H1 (cell line): Measurements from ENCODE around the gene PSPC1. TPM values are rescaled to one million over a fixed set of nuclear protein-coding genes. Genes with fewer than 3 reads are reported as not detected.

Source experiments
- CTCF ChIA-PET: fragments of 300-600 bp; sonication (Branson Sonifier 250); formaldehyde crosslinking; loops from one replicate; lab custom pipeline; 2021; ENCODE audit not compliant: partially characterized antibody; lab: Charles Lee
- POLR2A ChIA-PET: fragments of 300-600 bp; sonication (Branson Sonifier 250); formaldehyde crosslinking; loops from one replicate; lab custom pipeline; 2021; ENCODE audit warnings: inconsistent platforms; ENCODE audit not compliant: partially characterized antibody; lab: Charles Lee
- DNase-seq, 2 experiments: peaks; one replicate each; pipeline versions ENCODE4 v3.0.0 to v3.0.0-alpha.2; 2010 to 2022; ENCODE audit warnings: low spot score in 2 of 2, low read depth in 1 of 2, mixed read lengths in 1 of 2
- FAIRE-seq: peaks from 2 replicates; lab custom pipeline; 2011; peaks lifted over from hg19 to GRCh38; lab: Jason Lieb, UNC
- H2AFZ ChIP-seq: 2 replicates; pipeline ENCODE4 v1.8.1; 2012; ENCODE audit warnings: low read length, inconsistent platforms
- H2AK5ac ChIP-seq: 2 replicates; pipeline ENCODE4 v1.6.1; 2013; ENCODE audit warnings: low read depth, low read length
- H2BK120ac ChIP-seq: replicated peaks from 2 replicates; pipeline ENCODE3; 2013; ENCODE audit warnings: low read depth, low read length, inconsistent platforms
- H2BK12ac ChIP-seq: 2 replicates; pipeline ENCODE4 v1.6.1; 2013; ENCODE audit warnings: low read depth, low read length
- H2BK15ac ChIP-seq: 2 replicates; pipeline ENCODE4 v1.6.1; 2013; ENCODE audit warnings: low read length
- H2BK20ac ChIP-seq: 2 replicates; pipeline ENCODE4 v1.6.1; 2013; ENCODE audit warnings: low read length
- H2BK5ac ChIP-seq: 2 replicates; pipeline ENCODE4 v1.6.1; 2013; ENCODE audit warnings: low read depth, low read length
- H3K14ac ChIP-seq: 2 replicates; pipeline ENCODE4 v1.6.1; 2013; ENCODE audit warnings: inconsistent platforms; ENCODE audit not compliant: insufficient read length
- H3K18ac ChIP-seq: 2 replicates; pipeline ENCODE4 v1.6.1; 2013; ENCODE audit warnings: low read length; ENCODE audit errors: extremely low read depth
- H3K23ac ChIP-seq: 2 replicates; pipeline ENCODE4 v1.6.1; 2013; ENCODE audit warnings: inconsistent platforms; ENCODE audit not compliant: insufficient read length
- H3K23me2 ChIP-seq: 2 replicates; pipeline ENCODE4 v1.6.1; 2013; ENCODE audit warnings: low read depth, low read length
- H3K27ac ChIP-seq: 2 replicates; pipeline ENCODE4 v1.6.1; 2011; ENCODE audit warnings: low read depth, low read length, inconsistent platforms
- H3K27me3 ChIP-seq, 4 experiments: replicated peaks in 1 of 4; 1 replicate in 1 of 4; 2 replicates in 3 of 4; pipeline versions ENCODE4 v1.6.1 to v1.8.1; 2011 to 2013; ENCODE audit warnings: low read length in 3 of 4, mild to moderate bottlenecking in 3 of 4, inconsistent platforms in 2 of 4, mixed read lengths in 2 of 4, moderate library complexity in 1 of 4; ENCODE audit not compliant: control insufficient read depth in 3 of 4, insufficient read depth in 3 of 4; ENCODE audit errors: extremely low read depth in 1 of 4
- H3K36me3 ChIP-seq, 4 experiments: 2 replicates each; pipeline versions ENCODE4 v1.6.1 to v1.8.1; 2011 to 2013; ENCODE audit warnings: mild to moderate bottlenecking in 4 of 4, low read length in 3 of 4, moderate library complexity in 2 of 4, control low read depth in 1 of 4, inconsistent platforms in 1 of 4; ENCODE audit not compliant: insufficient read depth in 4 of 4, control insufficient read depth in 2 of 4
- H3K4ac ChIP-seq: replicated peaks from 2 replicates; pipeline ENCODE3; 2013; ENCODE audit warnings: low read length, low read depth, mixed read lengths, inconsistent platforms; ENCODE audit not compliant: insufficient read length
- H3K4me1 ChIP-seq, 4 experiments: replicated peaks in 1 of 4; 1 replicate in 1 of 4; 2 replicates in 3 of 4; pipeline versions ENCODE4 v1.6.1 to v1.8.1; 2011 to 2013; ENCODE audit warnings: low read length in 3 of 4, inconsistent platforms in 2 of 4, mixed read lengths in 1 of 4; ENCODE audit not compliant: insufficient read depth in 4 of 4, control insufficient read depth in 3 of 4
- H3K4me2 ChIP-seq, 2 experiments: 2 replicates each; pipeline versions ENCODE4 v1.6.1 to v1.8.1; 2011 to 2013; ENCODE audit warnings: low read depth in 2 of 2, low read length in 2 of 2, control low read depth in 1 of 2, inconsistent platforms in 1 of 2, mild to moderate bottlenecking in 1 of 2; ENCODE audit not compliant: insufficient read depth in 1 of 2
- H3K4me3 ChIP-seq, 4 experiments: fragments of 200-600, 300-600 bp in 1 of 4; sonication (generic), shearing (Covaris generic), sonication (Bioruptor Twin) in 1 of 4; 2 replicates each; pipeline versions ENCODE4 v1.5.1 to v1.8.1; 2011 to 2016; ENCODE audit warnings: low read length in 4 of 4, low read depth in 3 of 4, control low read depth in 2 of 4, inconsistent platforms in 2 of 4, mild to moderate bottlenecking in 2 of 4, mixed read lengths in 1 of 4, moderate library complexity in 1 of 4; ENCODE audit not compliant: insufficient read depth in 2 of 4; ENCODE audit errors: extremely low read depth in 1 of 4
- H3K56ac ChIP-seq: replicated peaks from 2 replicates; pipeline ENCODE3; 2013; ENCODE audit warnings: low read depth, mild to moderate bottlenecking, mixed read lengths, low read length, inconsistent platforms; ENCODE audit not compliant: insufficient read length
- H3K79me1 ChIP-seq: 2 replicates; pipeline ENCODE4 v1.6.1; 2013; ENCODE audit warnings: low read depth, low read length, control low read depth
- H3K79me2 ChIP-seq, 2 experiments: 2 replicates each; pipeline versions ENCODE4 v1.6.1 to v1.8.1; 2012 to 2013; ENCODE audit warnings: low read length in 2 of 2, mild to moderate bottlenecking in 2 of 2, inconsistent platforms in 1 of 2; ENCODE audit not compliant: insufficient read depth in 2 of 2, control insufficient read depth in 1 of 2
- H3K9ac ChIP-seq, 4 experiments: replicated peaks in 1 of 4; 1 replicate in 1 of 4; 2 replicates in 3 of 4; pipeline versions ENCODE4 v1.6.1 to v1.8.1; 2011 to 2013; ENCODE audit warnings: low read depth in 3 of 4, low read length in 3 of 4, control low read depth in 2 of 4, mild to moderate bottlenecking in 2 of 4, moderate library complexity in 2 of 4, inconsistent platforms in 1 of 4; ENCODE audit errors: extremely low read depth in 1 of 4
- H3K9me3 ChIP-seq, 2 experiments: 2 replicates each; pipeline versions ENCODE4 v1.6.1 to v1.8.1; 2012 to 2013; ENCODE audit warnings: mild to moderate bottlenecking in 2 of 2, moderate library complexity in 2 of 2, control low read depth in 1 of 2, inconsistent platforms in 1 of 2, low read depth in 1 of 2, low read length in 1 of 2, mixed read lengths in 1 of 2; ENCODE audit not compliant: insufficient read depth in 2 of 2
- H4K20me1 ChIP-seq, 2 experiments: replicated peaks in 1 of 2; 2 replicates each; pipeline versions ENCODE3 to v1.8.1; 2011 to 2013; ENCODE audit warnings: inconsistent platforms in 2 of 2, low read length in 2 of 2, mild to moderate bottlenecking in 1 of 2; ENCODE audit not compliant: insufficient read depth in 2 of 2, control insufficient read depth in 1 of 2
- H4K5ac ChIP-seq: 2 replicates; pipeline ENCODE4 v1.6.1; 2013; ENCODE audit warnings: low read length, low read depth, mixed read lengths, inconsistent platforms; ENCODE audit not compliant: insufficient read length
- H4K8ac ChIP-seq: 2 replicates; pipeline ENCODE4 v1.8.0; 2013; ENCODE audit warnings: mild to moderate bottlenecking, moderate library complexity, low read length, inconsistent platforms; ENCODE audit not compliant: insufficient read depth; ENCODE audit errors: extremely low read depth
- H4K91ac ChIP-seq: replicated peaks from 2 replicates; pipeline ENCODE3; 2013; ENCODE audit warnings: low read length, mixed read lengths, inconsistent platforms; ENCODE audit not compliant: insufficient read length
- CREB1 ChIP-seq: IDR thresholded peaks from 2 replicates; pipeline ENCODE4 v1.6.1; 2012; ENCODE audit warnings: inconsistent platforms
- CTCF ChIP-seq, 3 experiments: IDR thresholded peaks; 1 replicate in 2 of 3; 2 replicates in 1 of 3; pipeline versions ENCODE4 v1.5.1 to v1.6.1; 2011; ENCODE audit warnings: low read length in 3 of 3, mild to moderate bottlenecking in 3 of 3, inconsistent platforms in 2 of 3, low read depth in 1 of 3, moderate library complexity in 1 of 3; ENCODE audit not compliant: insufficient read depth in 1 of 3; ENCODE audit errors: control extremely low read depth in 1 of 3
- HDAC2 ChIP-seq, 2 experiments: fragments of 300-600 bp in 1 of 2; sonication (generic) in 1 of 2; IDR thresholded peaks; 2 replicates each; pipeline ENCODE4 v1.6.1; 2011 to 2012; ENCODE audit warnings: low read depth in 2 of 2, low read length in 2 of 2, mild to moderate bottlenecking in 2 of 2, moderate library complexity in 2 of 2, borderline replicate concordance in 1 of 2, inconsistent platforms in 1 of 2
- NRF1 ChIP-seq: IDR thresholded peaks from 2 replicates; pipeline ENCODE4 v1.6.1; 2011; ENCODE audit warnings: mild to moderate bottlenecking, low read depth, low read length, improper control_type of control experiment
- POU5F1 ChIP-seq: IDR thresholded peaks from 2 replicates; pipeline ENCODE4 v1.6.1; 2011; ENCODE audit warnings: low read depth, mild to moderate bottlenecking, low read length, moderate library complexity
- RAD21 ChIP-seq, 2 experiments: IDR thresholded peaks in 1 of 2; conservative IDR thresholded peaks in 1 of 2; 2 replicates each; pipeline ENCODE4 v1.6.1; 2011; ENCODE audit warnings: low read depth in 2 of 2, low read length in 2 of 2, improper control_type of control experiment in 1 of 2, inconsistent platforms in 1 of 2, mild to moderate bottlenecking in 1 of 2, moderate library complexity in 1 of 2
- RFX5 ChIP-seq: IDR thresholded peaks from 2 replicates; pipeline ENCODE4 v1.6.1; 2011; ENCODE audit warnings: low read depth, low read length, improper control_type of control experiment, borderline replicate concordance
- RNF2 ChIP-seq: fragments of 200-900, 300-1000 bp; sonication (generic); IDR thresholded peaks from 2 replicates; pipeline ENCODE4 v1.7.1; 2016; ENCODE audit warnings: borderline replicate concordance, low read depth, mild to moderate bottlenecking, antibody characterized with exemption, low read length; ENCODE audit not compliant: poor library complexity, severe bottlenecking; ENCODE audit errors: missing control alignments
- SIX5 ChIP-seq: IDR thresholded peaks from 2 replicates; pipeline ENCODE4 v1.6.1; 2011; ENCODE audit warnings: mild to moderate bottlenecking, low read depth, low read length
- SRF ChIP-seq: IDR thresholded peaks from 2 replicates; pipeline ENCODE4 v1.6.1; 2011; ENCODE audit warnings: mild to moderate bottlenecking, low read depth, low read length, moderate library complexity
- TCF12 ChIP-seq: IDR thresholded peaks from 2 replicates; pipeline ENCODE4 v1.6.1; 2011; ENCODE audit warnings: low read depth, mild to moderate bottlenecking, low read length
- WGBS, 2 experiments: shearing (Covaris generic) in 1 of 2; methylation state at CpG; one replicate each; pipeline versions ENCODE4 v1.1.6 to v1.1.7; 2013 to 2015; ENCODE audit warnings: low lambda C conversion rate in 2 of 2, mixed read lengths in 2 of 2, inconsistent platforms in 1 of 2, low coverage in 1 of 2, missing lambda C conversion rate in 1 of 2; ENCODE audit not compliant: insufficient replicate concordance in 2 of 2, insufficient coverage in 1 of 2, insufficient read length in 1 of 2; ENCODE audit errors: extremely low coverage in 1 of 2, missing lambda C conversion rate in 1 of 2; 5-methylcytosine and 5-hydroxymethylcytosine counted together
- polyA plus RNA-seq, 7 experiments: library from polyadenylated mRNA; depleted of rRNA in 3 of 7; stranded (reverse) in 5 of 7; unstranded in 2 of 7; fragments of >200 nt in 5 of 7; fragments of 200-250 nt in 2 of 7; gene quantifications; 1 replicate in 5 of 7; 2 replicates in 1 of 7; 4 replicates in 1 of 7; pipeline versions ENCODE4 v1.2.1 to v1.2.3, GENCODE V29; 2011 to 2013; ENCODE audit warnings: missing spikeins in 2 of 7, mixed read lengths in 2 of 7
- total RNA-seq: library from RNA; stranded (reverse); fragmentation: NEBNext Ultra II Directional; extraction: Animal tissue kit (Norgen Biotek cat#: 25700); gene quantifications from 2 replicates; pipeline ENCODE4 v1.2.1, GENCODE V29; 2021

Gene PSPC1
- total and polyA plus RNA-seq, 2 of the 8 experiments (the other 6 are each of a cell fraction or from before 2014, with no cell fraction given): 53.4 to 97.4 TPM

GRCh38 chr13:19661561-19661960 lies 121.2 kb downstream of the PSPC1 start:
- WGBS, 2 experiments: 92% methylated on average over 15 of the region's 15 CpGs; no CpG with 5 or more reads in 1 of the 2 experiments
- TF ChIP-seq HDAC2 (IDR thresholded peaks at IDR 0.05; ENCODE audit: borderline replicate concordance in 1 of 2, low read depth in 2 of 2, low read length in 2 of 2) (no peak), SRF (no peak), NRF1 (no peak), RFX5 (no peak), SIX5 (no peak), TCF12 (no peak), CREB1 (no peak), CTCF (IDR thresholded peaks at IDR 0.05; ENCODE audit: control extremely low read depth in 1 of 3, insufficient read depth in 1 of 3, low read depth in 1 of 3, low read length in 3 of 3) (no peak), RNF2 (no peak), RAD21 (IDR thresholded peaks at IDR 0.05 in 1 of 2, conservative IDR thresholded peaks at IDR 0.05 in 1 of 2; ENCODE audit: low read depth in 2 of 2, low read length in 2 of 2) (no peak), POU5F1 (no peak)

More at GRCh38 chr13:19661561-19661960, 121.2 kb downstream of the PSPC1 start:
- H2BK20ac ChIP-seq: no peak overlapping the region
- H2AK5ac ChIP-seq: no peak overlapping the region
- H3K9me3 ChIP-seq: no peaks in the 10 kb centered on the region
- no peak overlapping the region for H3K23ac ChIP-seq
- H4K8ac ChIP-seq: no peak overlapping the region
- no peak overlapping the region for H3K4me2 ChIP-seq
- H3K27me3 ChIP-seq: no peaks in the 10 kb centered on the region
- H3K4ac ChIP-seq: no peak overlapping the region
- no peaks in the 10 kb centered on the region for H3K79me2 ChIP-seq
- H3K56ac ChIP-seq: no peak overlapping the region
- ChIA-PET POLR2A (no interaction called here), CTCF (interaction anchor here (1.1 to 1.7 kb wide), 2 partner anchors 21 to 157 kb away, joined by 3 read pairs; no protein-coding TSS in a partner anchor)
- H3K9ac ChIP-seq: no peak overlapping the region
- H3K27ac ChIP-seq: no peak overlapping the region
- FAIRE-seq (no peak), DNase-seq (no peak)
- H2BK15ac ChIP-seq: no peak overlapping the region
- H2BK5ac ChIP-seq: no peak overlapping the region
- peaks cover 0 to 13% (median 7%) of the 10 kb centered on the region in 4 experiments; a peak in 4 of 8 replicates for H3K36me3 ChIP-seq
- H4K91ac ChIP-seq: no peak overlapping the region
- no peaks in the 10 kb centered on the region; the same call in 1 of the 2 replicates for H3K79me1 ChIP-seq
- no peak overlapping the region for H3K18ac ChIP-seq
- no peaks in the 10 kb centered on the region for H3K23me2 ChIP-seq
- no peaks in the 10 kb centered on the region; a peak in 1 of 7 replicates for H3K4me1 ChIP-seq
- H3K4me3 ChIP-seq: no peak overlapping the region
- H4K5ac ChIP-seq: no peak overlapping the region
- no peak overlapping the region for H2AFZ ChIP-seq
- peaks cover 2 to 7% of the 10 kb centered on the region in 2 experiments for H4K20me1 ChIP-seq
- no peak overlapping the region for H2BK12ac ChIP-seq
- no peak overlapping the region for H3K14ac ChIP-seq
- H2BK120ac ChIP-seq: no peak overlapping the region
